Fibroblast of gingiva (primary cell): ENCODE data around the gene BTBD16.
A peak's percentile ranks its signal among the peaks of the same experiment; 100 is the strongest.

Experiments
- DNase-seq: peaks from one replicate; pipeline ENCODE4 v3.0.0-alpha.2; 2011; ENCODE audit warnings: low read depth

The BTBD16 gene

DNA sequence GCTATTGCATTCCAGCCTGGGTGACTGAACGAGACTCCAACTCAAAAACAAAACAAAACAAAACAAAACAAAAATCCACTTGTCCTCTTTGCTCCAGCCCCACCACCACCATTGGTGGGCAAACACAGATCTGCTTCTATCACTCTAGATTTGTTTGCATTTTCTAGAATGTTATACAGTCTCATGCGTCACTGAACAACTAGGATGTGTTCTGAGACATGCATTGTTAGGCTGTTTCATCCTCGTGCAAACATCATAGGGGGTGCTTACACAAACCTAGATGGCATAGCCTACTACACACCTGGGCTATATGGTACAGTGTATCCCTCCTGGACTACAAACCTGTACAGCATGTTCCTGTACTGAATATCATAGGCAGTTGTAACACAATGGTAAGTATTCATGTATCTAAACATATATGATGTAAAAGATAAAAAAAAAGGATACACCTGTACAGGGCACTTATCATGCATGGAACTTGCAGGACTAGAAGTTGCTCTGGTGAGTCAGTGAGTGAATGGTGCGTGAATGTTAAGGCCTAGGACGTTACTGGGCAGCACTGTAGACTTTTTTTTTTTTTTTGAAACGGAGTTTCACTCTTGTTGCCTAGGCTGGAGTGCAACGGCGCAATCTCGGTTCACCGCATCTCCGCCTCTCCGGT lies 45.3 kb downstream of the BTBD16 start:
- DNase-seq = no peak

- DNase-seq = no peak
These were observed 50.9 kb downstream of the BTBD16 start for GRCh38 chr10:122321960-122322359.

DNA sequence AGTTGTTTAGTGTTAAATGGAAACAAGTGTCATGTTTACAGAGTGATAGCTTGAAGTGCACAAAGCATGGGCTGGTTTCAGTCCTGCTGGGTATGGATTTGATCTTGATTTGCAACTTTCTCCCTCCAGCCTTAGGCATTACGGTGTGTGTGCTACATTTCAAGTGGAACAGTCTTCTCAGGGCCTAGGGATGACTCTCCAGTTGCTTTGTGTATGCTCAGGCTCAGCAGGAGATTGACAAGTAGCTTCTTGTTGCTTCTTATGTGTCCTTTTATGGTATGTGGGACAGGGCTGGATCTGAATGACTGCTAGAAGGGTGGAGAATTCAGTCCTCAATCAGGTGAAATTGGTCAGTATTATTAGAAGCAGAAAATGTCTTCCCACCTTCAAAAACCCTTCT lies 52.1 kb downstream of the BTBD16 start:
- DNase-seq = no peak

GRCh38 chr10:122323941-122324675 lies 53.0 kb downstream of the BTBD16 start:
- peak; percentile 81 for DNase-seq

DNA sequence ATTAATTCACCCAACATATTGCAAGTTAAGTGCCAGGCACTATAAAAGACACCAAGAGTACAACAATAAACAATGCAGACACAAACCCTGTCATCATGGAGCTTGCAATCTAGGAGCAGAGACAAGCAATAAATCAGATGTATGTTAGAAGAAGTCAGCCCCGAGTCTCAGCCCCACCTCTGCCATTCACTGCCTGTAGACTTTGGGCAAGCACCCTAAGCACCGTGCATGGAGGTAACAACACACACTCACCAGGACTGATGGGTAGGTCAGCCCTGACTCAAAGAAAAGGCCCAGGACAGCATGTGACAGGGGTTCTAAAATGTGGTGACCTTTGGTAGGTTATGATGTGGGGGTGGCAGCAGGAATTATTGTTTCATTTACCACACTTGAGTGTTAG lies 54.1 kb downstream of the BTBD16 start:
- DNase-seq = no peak

DNA sequence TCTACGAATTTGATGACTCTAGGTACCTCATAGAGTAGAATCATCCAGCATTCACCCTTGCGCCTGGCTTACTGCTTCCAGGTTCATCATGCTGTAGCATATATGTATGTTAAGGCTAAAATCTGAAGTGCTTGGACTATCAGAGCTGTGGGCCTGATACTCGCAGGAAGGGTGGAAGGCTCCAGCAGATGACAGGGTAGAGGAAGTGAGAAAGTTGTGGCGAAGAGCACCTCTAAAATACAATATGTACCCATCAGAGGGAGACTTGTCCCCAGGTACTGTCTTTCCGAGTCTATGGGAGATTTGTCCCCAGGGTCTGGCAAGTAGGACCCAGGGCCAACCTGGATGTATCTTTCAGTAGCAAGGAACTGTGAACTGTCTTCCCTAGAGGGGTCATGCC lies 55.3 kb downstream of the BTBD16 start:
- DNase-seq = no peak

DNA sequence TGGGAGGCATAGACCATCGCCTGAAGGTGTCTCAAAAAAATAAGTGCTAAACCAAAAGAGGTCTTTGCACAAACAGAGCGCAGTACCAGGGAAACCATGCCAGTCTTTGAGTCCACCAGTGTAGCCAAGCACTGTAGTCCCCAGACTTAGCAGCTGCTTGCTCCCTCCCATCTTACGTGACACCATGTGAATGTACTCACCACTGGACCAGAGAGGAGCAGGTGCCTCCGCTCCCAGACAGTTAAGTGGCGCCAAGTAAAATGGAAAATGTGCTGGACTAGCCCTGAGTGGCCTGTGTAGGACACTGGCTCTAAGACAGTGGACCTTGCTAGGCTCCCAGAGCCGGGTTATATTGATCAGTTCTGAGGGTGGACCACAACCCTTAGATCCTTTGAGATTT lies 55.7 kb downstream of the BTBD16 start:
- DNase-seq = no peak

DNA sequence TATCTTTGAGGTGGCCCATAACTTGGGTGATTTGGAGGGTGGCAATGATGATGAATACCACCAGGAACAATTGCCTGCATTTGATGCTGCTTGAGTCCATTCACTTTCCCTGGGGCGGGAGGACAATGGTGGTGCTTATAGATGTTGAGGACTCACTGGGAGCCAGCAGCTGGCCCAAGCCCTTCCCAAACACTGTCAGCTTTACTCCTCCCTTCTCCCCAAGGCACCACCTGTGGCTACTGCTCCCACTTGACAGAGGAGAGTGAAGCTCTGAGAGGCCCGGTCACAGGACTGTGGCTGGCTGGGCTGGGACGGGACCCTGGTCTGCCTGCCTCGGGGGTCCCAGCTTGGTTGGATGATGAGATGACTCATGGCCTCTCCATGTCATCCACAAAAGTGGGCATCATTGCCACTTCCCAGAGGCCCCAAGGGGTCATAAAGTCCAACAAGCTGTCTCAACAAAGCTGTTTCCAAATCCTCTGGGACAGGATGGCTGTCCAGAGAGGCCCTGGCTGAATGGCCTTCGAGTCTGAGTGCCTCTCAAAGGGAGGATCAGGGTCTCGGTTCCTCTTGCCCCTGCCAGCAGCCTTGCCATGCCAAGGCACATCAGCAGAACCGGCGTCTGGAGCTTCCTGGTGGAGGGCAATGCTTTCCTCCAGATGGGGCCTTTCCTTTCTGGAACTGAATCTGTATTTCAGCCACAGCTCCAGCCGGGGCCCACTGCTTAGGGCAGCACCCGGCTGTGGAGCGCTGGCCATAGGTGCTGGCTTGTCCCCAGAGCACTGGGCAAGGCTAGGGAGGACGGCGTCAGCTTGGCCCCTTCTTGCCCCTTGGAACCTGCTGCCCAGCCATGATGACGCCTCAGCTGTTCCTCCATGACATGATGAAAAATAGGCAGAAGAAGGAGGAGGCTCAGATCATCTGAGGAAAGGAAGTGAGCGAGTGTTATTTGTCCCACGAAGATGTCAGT lies 56.4 kb downstream of the BTBD16 start:
- no peak for DNase-seq

- DNase-seq = no peak
These were observed 57.6 kb downstream of the BTBD16 start for GRCh38 chr10:122328676-122329075.

GRCh38 chr10:122329416-122329815 lies 58.3 kb downstream of the BTBD16 start:
- no peak for DNase-seq

DNA sequence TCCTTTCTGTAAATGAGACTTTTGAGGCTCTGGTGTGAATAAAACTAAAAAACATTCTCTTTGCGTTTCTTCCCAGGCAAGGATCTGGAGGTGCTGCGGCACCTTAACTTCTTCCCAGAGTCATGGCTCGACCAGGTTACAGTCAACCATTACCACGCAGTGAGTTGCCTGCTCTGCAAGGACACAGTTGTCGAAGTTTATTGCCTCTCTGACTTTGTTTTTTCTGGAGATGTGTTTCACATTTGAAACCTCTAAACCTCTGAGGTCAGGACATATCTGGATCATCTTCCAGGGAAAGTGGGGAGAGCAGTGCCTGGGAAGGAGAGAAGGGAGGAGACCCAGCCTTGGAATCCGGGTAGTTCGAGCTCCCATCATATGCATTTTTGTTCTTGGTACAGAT lies 60.0 kb downstream of the BTBD16 start:
- DNase-seq = no peak

DNA sequence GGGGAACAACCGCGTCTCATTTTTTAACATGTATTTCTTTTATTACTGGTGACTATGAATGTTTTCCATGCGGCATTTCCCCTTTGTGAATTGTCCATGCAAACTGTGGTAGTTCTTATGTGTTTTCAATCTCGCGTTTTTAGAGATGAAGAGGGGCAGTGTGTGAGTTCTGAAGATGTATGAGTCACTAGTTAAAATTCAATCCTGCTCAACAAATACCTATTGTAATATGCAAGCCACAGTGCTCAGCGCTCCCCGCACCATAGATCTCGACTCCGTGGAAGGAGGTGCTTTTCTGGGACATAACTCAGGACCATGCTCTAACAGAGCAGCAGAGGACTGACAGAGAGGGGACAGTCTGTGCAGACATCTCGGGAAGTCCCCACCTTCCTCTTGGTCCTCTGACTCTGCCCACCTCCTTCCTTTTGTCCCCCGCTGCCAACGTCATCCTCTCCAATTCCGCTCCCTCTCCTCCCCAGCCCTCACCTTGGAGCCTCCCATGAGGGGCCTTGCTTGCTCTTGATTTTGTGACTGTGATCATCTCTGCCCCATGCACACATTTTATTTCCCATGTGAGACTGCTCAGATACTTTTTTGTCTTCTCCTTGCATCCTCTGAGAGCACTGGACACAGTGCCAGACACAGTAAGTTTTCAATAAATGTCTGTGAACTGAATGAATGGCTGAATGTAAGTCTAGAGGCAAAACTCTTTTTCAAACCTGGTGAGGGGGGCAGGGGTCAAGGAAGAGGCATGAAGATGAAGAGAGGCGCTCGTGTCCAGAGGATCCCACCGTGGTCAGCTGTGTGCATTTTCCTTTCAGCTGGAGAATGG lies 60.7 kb downstream of the BTBD16 start:
- DNase-seq = no peak

DNA sequence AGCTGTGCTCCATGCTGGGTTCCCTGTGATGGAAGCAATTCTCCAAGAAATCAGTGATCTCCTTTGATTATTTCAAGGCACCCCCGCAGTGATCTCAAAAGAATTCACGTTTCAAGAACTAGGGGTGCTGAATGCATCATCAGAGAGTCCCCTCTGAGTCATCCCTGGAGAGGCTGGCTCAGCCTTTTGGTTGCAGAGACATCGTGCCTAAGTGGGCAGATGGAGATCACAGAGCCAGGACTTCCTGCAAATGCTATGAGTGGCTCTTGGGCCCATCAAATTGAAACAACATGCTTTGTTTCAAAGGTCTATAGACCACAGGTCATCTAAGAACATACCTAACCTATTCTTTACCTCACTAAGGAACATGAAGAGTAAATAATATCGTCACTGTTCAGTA lies 61.9 kb downstream of the BTBD16 start:
- no peak for DNase-seq

- DNase-seq = no peak
These were observed 65.2 kb downstream of the BTBD16 start for GRCh38 chr10:122336332-122336731.

- no peak for DNase-seq
These were observed 65.9 kb downstream of the BTBD16 start for GRCh38 chr10:122336961-122337360.

DNA sequence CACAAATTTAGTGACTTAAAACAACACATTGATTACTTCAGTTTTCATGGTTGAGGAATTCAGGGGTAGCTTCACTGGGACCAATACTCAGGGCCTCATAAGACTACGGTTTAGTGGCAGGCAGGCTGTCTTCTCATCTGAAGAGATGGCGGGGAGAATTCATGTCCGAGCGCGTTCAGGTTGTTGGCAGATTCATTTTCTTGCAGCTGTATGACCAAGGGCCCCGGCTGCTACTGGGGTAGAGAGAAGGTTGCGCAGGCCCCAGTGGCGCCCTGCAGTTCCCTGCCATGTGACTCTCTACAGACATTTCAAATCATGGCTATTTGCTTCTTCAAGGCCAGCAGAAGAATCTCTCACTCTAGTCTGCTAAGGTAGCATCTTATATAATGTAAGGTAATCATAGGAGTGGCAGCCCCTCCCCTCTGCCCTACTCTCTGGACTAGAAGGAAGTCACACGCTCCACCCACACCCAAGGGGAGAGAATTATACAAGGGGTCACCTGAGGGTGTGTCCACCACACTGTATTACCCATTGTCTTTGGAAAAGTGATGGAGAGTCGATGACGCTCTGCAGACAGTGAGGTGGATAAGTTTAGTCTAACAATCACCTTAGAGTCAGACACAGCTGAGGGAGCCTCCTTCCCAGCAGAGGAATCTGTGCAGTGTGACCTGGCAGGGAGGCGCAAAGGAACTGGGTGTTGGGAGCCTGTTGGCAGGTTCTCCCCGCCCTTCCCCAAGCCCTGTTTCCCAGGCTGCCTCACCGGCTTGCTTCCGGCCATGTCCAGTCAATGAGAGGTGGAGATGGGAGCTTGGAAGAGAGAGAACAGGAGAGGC lies 67.7 kb downstream of the BTBD16 start:
- no peak for DNase-seq

GRCh38 chr10:122341141-122341810 lies 70.2 kb downstream of the BTBD16 start:
- no peak for DNase-seq

GRCh38 chr10:122342293-122343134 lies 71.4 kb downstream of the BTBD16 start:
- DNase-seq = peak; percentile 64

DNA sequence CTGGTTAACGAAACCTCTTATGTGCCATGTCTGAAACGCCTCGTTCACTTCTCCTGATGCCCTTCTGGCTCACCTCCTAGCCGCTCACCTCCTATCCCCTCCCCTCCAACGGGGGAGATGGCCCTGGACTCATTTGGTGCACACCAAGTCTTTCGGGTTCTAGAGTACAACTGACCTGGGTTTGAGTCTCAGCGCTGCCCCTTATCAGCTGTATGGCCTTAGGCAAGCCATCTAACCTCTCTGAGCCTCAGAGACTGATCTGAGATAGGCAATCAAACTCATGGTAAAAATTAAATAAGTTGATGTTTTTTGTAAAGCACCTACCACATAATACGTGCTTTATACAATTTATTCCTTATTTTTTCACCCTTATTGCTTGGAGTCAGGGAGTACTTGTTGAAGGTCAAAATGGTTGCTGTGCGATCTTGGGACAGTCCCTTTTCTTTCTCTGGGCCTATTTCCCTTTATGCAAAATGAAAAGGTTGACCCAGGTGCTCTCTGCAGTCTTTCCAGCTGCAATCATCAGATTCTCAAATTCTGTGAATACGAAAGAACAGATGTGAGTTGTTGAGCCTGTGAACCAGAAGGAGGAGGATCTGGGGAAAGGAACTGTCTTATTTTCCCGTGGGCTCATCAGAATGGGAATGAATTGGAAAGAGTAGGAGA lies 72.2 kb downstream of the BTBD16 start:
- DNase-seq = no peak
